NB4 (cell line): ENCODE measurements around the gene PLPP3.

Experiments
- POLR2A ChIP-seq: IDR thresholded peaks from 2 replicates; pipeline ENCODE4 v1.6.1; 2011; ENCODE audit warnings: mild to moderate bottlenecking; ENCODE audit not compliant: insufficient read length; ENCODE audit errors: extremely low read depth
- TF ChIP-seq, protein P1 (sequence below): IDR thresholded peaks from one replicate; pipeline ENCODE4 v1.5.1; 2012; ENCODE audit warnings: low read depth, low read length
- TF ChIP-seq, protein P2 (sequence below): IDR thresholded peaks from 2 replicates; pipeline ENCODE4 v1.6.1; 2011; ENCODE audit warnings: low read depth, low read length

DNA sequence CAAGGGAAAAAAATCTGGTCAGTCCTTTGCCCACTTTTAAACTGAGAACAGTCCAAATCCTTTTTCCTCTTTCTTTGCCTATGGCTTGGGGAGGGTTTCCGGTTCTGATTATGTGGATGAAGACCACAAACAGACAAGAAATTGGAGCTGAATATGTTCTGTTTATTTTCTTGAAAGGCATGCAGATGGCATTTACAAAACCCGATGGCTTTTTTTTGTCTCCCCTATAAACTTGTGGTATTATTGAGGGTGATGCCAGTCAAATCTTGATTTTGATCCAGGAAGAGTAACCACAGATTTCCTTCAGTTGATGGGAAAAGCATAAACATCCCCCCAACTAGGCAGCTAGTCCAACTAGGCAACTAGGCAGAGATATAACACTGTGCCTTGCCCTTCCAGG, 38.9 kb downstream of the PLPP3 start:
- TF ChIP-seq, protein P1, sequence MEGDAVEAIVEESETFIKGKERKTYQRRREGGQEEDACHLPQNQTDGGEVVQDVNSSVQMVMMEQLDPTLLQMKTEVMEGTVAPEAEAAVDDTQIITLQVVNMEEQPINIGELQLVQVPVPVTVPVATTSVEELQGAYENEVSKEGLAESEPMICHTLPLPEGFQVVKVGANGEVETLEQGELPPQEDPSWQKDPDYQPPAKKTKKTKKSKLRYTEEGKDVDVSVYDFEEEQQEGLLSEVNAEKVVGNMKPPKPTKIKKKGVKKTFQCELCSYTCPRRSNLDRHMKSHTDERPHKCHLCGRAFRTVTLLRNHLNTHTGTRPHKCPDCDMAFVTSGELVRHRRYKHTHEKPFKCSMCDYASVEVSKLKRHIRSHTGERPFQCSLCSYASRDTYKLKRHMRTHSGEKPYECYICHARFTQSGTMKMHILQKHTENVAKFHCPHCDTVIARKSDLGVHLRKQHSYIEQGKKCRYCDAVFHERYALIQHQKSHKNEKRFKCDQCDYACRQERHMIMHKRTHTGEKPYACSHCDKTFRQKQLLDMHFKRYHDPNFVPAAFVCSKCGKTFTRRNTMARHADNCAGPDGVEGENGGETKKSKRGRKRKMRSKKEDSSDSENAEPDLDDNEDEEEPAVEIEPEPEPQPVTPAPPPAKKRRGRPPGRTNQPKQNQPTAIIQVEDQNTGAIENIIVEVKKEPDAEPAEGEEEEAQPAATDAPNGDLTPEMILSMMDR, result no peak
- TF ChIP-seq, protein P2, sequence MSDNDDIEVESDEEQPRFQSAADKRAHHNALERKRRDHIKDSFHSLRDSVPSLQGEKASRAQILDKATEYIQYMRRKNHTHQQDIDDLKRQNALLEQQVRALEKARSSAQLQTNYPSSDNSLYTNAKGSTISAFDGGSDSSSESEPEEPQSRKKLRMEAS, result no peak
- no peak for TF ChIP-seq POLR2A
